Stimulated activated CD4-positive, alpha-beta T cell treated with anti-CD3 and anti-CD28 coated beads, Interleukin-2, amount 100 ng/mL, for 24 hours (primary cell): Measurements from ENCODE around the gene GALNTL6.
"Not testable (repeated sequence)": the region's sequence is repeated elsewhere in the genome, so short reads cannot be mapped to it uniquely, and the experiment has no call there.

Experiments used
- DNase-seq, 2 donors: peaks; one replicate each; pipeline ENCODE4 v3.0.0-alpha.2; 2020

GALNTL6 gene

GRCh38 chr4:172686021-172686420 lies 872.8 kb downstream of the GALNTL6 start:
- DNase-seq: no peak

GRCh38 chr4:172688534-172688933 lies 875.3 kb downstream of the GALNTL6 start:
- no peak for DNase-seq

- no peak for DNase-seq
Observed at GRCh38 chr4:172691552-172691951, 878.3 kb downstream of the GALNTL6 start.

GRCh38 chr4:172692701-172693100 lies 879.5 kb downstream of the GALNTL6 start:
- no peak for DNase-seq

- DNase-seq: no peak
Observed at GRCh38 chr4:172698256-172698655, 885.1 kb downstream of the GALNTL6 start.

- no peak for DNase-seq
Observed at GRCh38 chr4:172705565-172705964, 892.4 kb downstream of the GALNTL6 start.

GRCh38 chr4:172706000-172706399 lies 892.8 kb downstream of the GALNTL6 start:
- no peak for DNase-seq

- no peak for DNase-seq
Observed at GRCh38 chr4:172707622-172708021, 894.4 kb downstream of the GALNTL6 start.

- no peak for DNase-seq
Observed at GRCh38 chr4:172708184-172708583, 895.0 kb downstream of the GALNTL6 start.

GRCh38 chr4:172709376-172709775 lies 896.2 kb downstream of the GALNTL6 start:
- DNase-seq: no peak

GRCh38 chr4:172716291-172716690 lies 903.1 kb downstream of the GALNTL6 start:
- no peak for DNase-seq

- no peak for DNase-seq
Observed at GRCh38 chr4:172721659-172722058, 908.5 kb downstream of the GALNTL6 start.

GRCh38 chr4:172725581-172725980 lies 912.4 kb downstream of the GALNTL6 start:
- DNase-seq: no peak

- no peak for DNase-seq
Observed at GRCh38 chr4:172726001-172726423, 912.8 kb downstream of the GALNTL6 start.

GRCh38 chr4:172727631-172728030 lies 914.4 kb downstream of the GALNTL6 start:
- no peak for DNase-seq

- DNase-seq: not testable (repeated sequence)
Observed at GRCh38 chr4:172733645-172734044, 920.4 kb downstream of the GALNTL6 start.

GRCh38 chr4:172734555-172734954 lies 921.4 kb downstream of the GALNTL6 start:
- DNase-seq: no peak

GRCh38 chr4:172736046-172736445 lies 922.8 kb downstream of the GALNTL6 start:
- no peak for DNase-seq

GRCh38 chr4:172740434-172740833 lies 927.2 kb downstream of the GALNTL6 start:
- DNase-seq: no peak

GRCh38 chr4:172750910-172751309 lies 937.7 kb downstream of the GALNTL6 start:
- no peak for DNase-seq

- DNase-seq: no peak
Observed at GRCh38 chr4:172751550-172751949, 938.3 kb downstream of the GALNTL6 start.

- DNase-seq: no peak
Observed at GRCh38 chr4:172758586-172759340, 945.6 kb downstream of the GALNTL6 start.

GRCh38 chr4:172760512-172760911 lies 947.3 kb downstream of the GALNTL6 start:
- DNase-seq: no peak

GRCh38 chr4:172762895-172763294 lies 949.7 kb downstream of the GALNTL6 start:
- DNase-seq: no peak

GRCh38 chr4:172770787-172771186 lies 957.6 kb downstream of the GALNTL6 start:
- no peak for DNase-seq
